ENCODE results near the gene CCL28. TPM values are rescaled to one million over a fixed set of nuclear protein-coding genes. Genes with fewer than 3 reads are reported as not detected.

Gene CCL28
- total RNA-seq, 1 donor from 2014 or later = 7.5 TPM

GRCh38 chr5:43389679-43390329 lies 22.4 kb downstream of the CCL28 start:
- no peak overlapping the region for H3K4me3 ChIP-seq (ENCODE audit: low read depth, low read length)
- peak; percentile 74 for DNase-seq (ENCODE audit: low read depth)
- no peaks in the 10 kb centered on the region for H3K36me3 ChIP-seq (ENCODE audit: control insufficient read depth, insufficient read depth, low read length)
- H3K27me3 ChIP-seq (ENCODE audit: control insufficient read depth, insufficient read depth, low read length) = no peaks in the 10 kb centered on the region
- TF ChIP-seq, protein P1, sequence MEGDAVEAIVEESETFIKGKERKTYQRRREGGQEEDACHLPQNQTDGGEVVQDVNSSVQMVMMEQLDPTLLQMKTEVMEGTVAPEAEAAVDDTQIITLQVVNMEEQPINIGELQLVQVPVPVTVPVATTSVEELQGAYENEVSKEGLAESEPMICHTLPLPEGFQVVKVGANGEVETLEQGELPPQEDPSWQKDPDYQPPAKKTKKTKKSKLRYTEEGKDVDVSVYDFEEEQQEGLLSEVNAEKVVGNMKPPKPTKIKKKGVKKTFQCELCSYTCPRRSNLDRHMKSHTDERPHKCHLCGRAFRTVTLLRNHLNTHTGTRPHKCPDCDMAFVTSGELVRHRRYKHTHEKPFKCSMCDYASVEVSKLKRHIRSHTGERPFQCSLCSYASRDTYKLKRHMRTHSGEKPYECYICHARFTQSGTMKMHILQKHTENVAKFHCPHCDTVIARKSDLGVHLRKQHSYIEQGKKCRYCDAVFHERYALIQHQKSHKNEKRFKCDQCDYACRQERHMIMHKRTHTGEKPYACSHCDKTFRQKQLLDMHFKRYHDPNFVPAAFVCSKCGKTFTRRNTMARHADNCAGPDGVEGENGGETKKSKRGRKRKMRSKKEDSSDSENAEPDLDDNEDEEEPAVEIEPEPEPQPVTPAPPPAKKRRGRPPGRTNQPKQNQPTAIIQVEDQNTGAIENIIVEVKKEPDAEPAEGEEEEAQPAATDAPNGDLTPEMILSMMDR (IDR thresholded peaks at IDR 0.05; ENCODE audit: insufficient read depth, low read length, poor library complexity, severe bottlenecking) = peak; percentile 87

- TF ChIP-seq, protein P1 (IDR thresholded peaks at IDR 0.05; ENCODE audit: insufficient read depth, low read length, poor library complexity, severe bottlenecking) = no peak
- Histone ChIP-seq H3K4me3 (ENCODE audit: low read depth, low read length) (no peak overlapping the region), H3K36me3 (ENCODE audit: control insufficient read depth, insufficient read depth, low read length) (no peaks in the 10 kb centered on the region), H3K27me3 (ENCODE audit: control insufficient read depth, insufficient read depth, low read length) (no peaks in the 10 kb centered on the region)
- no peak for DNase-seq (ENCODE audit: low read depth)
These were observed 25.2 kb downstream of the CCL28 start for GRCh38 chr5:43386960-43387362.

- Histone ChIP-seq H3K4me3 (ENCODE audit: low read depth, low read length) (no peak overlapping the region), H3K36me3 (ENCODE audit: control insufficient read depth, insufficient read depth, low read length) (no peaks in the 10 kb centered on the region), H3K27me3 (ENCODE audit: control insufficient read depth, insufficient read depth, low read length) (no peaks in the 10 kb centered on the region)
- DNase-seq (ENCODE audit: low read depth) = no peak
- TF ChIP-seq, protein P1 (IDR thresholded peaks at IDR 0.05; ENCODE audit: insufficient read depth, low read length, poor library complexity, severe bottlenecking) = no peak
These were observed 35.6 kb downstream of the CCL28 start for GRCh38 chr5:43376496-43377140.

DNA sequence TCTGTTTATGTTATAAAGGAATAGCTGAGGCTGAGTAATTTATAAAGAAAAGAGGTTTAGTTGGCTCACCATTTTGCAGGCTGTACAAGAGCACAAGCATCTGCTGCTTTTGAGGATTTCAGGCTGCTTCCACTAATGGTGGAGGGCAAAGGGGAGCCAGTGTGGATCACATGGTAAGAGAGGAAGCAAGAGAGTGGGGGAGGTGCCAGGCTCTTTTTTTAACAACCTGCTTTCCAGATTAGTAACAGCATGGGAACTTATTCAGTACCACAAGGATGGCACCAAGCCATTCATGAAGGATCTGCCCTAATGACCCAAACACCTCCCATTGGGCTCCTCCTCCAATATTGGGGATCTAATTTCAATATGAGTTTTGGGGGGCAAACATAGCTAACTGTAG lies 40.4 kb downstream of the CCL28 start:
- DNase-seq (ENCODE audit: low read depth) = no peak
- H3K27me3 ChIP-seq (ENCODE audit: control insufficient read depth, insufficient read depth, low read length) = no peaks in the 10 kb centered on the region
- TF ChIP-seq, protein P1 (IDR thresholded peaks at IDR 0.05; ENCODE audit: insufficient read depth, low read length, poor library complexity, severe bottlenecking) = no peak
- no peaks in the 10 kb centered on the region for H3K36me3 ChIP-seq (ENCODE audit: control insufficient read depth, insufficient read depth, low read length)
- H3K4me3 ChIP-seq (ENCODE audit: low read depth, low read length) = no peak overlapping the region

DNA sequence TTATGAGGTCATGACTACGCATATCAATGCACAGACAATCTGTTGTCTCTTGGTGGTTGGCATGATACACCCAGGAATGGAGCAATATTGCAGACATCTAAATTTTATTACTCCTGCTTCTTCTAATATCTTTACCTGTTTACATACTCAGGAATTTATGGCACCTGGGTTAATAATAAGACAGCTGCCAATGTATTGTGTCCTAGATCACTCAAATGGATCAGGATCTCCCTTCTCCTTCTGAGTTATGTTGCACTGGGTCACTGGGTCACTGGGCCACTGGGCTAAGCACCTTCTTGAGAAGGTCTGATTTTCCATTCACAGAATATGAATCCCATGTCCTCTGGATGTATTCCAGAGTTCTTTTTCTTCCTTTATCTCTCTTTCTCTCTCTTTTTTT lies 41.8 kb downstream of the CCL28 start:
- TF ChIP-seq, protein P1 (IDR thresholded peaks at IDR 0.05; ENCODE audit: insufficient read depth, low read length, poor library complexity, severe bottlenecking) = no peak

More for the DNA sequence above, 41.8 kb downstream of the CCL28 start:
- Histone ChIP-seq H3K27me3 (ENCODE audit: control insufficient read depth, insufficient read depth, low read length) (peaks cover 4% of the 10 kb centered on the region), H3K4me3 (ENCODE audit: low read depth, low read length) (no peak overlapping the region), H3K36me3 (ENCODE audit: control insufficient read depth, insufficient read depth, low read length) (no peaks in the 10 kb centered on the region)
- no peak for DNase-seq (ENCODE audit: low read depth)
